ENCODE measurements around the gene FMNL2.

The FMNL2 gene

DNA sequence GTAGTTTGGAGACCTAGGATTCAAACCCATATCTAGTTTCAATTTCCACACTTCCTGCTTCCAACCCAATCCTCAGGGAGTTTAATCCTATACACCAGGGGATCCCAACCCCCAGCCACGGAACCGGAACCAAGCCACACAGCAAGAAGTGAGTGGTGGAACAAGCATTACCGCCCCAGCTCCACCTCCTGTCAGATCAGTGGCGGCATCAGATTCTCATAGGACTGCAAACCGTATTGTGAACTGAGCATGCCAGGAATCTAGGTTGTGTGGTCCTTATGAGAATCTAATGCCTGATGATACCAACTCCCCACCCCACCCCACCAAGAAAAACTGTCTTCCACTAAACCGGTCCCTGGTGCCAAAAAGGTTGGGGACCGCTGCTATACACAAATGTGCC, 329.8 kb downstream of the FMNL2 start:
- no peak for DNase-seq
- TF ChIP-seq, protein P1, sequence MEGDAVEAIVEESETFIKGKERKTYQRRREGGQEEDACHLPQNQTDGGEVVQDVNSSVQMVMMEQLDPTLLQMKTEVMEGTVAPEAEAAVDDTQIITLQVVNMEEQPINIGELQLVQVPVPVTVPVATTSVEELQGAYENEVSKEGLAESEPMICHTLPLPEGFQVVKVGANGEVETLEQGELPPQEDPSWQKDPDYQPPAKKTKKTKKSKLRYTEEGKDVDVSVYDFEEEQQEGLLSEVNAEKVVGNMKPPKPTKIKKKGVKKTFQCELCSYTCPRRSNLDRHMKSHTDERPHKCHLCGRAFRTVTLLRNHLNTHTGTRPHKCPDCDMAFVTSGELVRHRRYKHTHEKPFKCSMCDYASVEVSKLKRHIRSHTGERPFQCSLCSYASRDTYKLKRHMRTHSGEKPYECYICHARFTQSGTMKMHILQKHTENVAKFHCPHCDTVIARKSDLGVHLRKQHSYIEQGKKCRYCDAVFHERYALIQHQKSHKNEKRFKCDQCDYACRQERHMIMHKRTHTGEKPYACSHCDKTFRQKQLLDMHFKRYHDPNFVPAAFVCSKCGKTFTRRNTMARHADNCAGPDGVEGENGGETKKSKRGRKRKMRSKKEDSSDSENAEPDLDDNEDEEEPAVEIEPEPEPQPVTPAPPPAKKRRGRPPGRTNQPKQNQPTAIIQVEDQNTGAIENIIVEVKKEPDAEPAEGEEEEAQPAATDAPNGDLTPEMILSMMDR (IDR thresholded peaks at IDR 0.05; ENCODE audit: low read depth, low read length, missing control alignments) = no peak
- in situ Hi-C loops (cut with HindIII; ENCODE audit: low pct_ligation_motif_present, low sequenced_read_pairs) = no loop called here
- Histone ChIP-seq H3K27ac (no peak overlapping the region), H3K4me3 (ENCODE audit: low read depth, low read length) (no peak overlapping the region), H3K27me3 (replicated peaks) (no peaks in the 10 kb centered on the region), H3K36me3 (replicated peaks) (peaks cover 60% of the 10 kb centered on the region)

DNA sequence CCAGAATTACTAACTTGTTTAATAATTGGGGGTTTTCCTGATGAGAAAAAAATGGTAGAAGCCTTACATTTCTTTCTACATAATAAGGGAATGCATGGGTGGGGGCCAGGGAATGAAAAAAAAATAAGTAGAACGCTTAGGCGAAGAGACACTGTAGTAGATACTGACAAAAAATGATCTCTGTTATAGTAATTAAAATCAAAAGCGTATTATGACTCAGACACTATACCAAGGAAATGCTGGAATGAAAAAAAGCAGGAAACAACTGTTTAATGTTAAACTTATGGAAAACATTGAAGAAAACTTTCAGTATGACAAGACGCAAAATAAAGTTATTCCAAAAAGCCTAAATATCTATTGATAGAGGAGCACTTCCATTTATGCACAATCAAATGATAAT, 339.4 kb downstream of the FMNL2 start:
- Histone ChIP-seq H3K4me3 (ENCODE audit: low read depth, low read length) (no peak overlapping the region), H3K36me3 (replicated peaks) (peaks cover 46% of the 10 kb centered on the region), H3K27ac (no peak overlapping the region), H3K27me3 (replicated peaks) (no peaks in the 10 kb centered on the region)
- no peak for DNase-seq
- in situ Hi-C loops (cut with HindIII; ENCODE audit: low pct_ligation_motif_present, low sequenced_read_pairs) = no loop called here
- TF ChIP-seq, protein P1 (IDR thresholded peaks at IDR 0.05; ENCODE audit: low read depth, low read length, missing control alignments) = no peak

DNA sequence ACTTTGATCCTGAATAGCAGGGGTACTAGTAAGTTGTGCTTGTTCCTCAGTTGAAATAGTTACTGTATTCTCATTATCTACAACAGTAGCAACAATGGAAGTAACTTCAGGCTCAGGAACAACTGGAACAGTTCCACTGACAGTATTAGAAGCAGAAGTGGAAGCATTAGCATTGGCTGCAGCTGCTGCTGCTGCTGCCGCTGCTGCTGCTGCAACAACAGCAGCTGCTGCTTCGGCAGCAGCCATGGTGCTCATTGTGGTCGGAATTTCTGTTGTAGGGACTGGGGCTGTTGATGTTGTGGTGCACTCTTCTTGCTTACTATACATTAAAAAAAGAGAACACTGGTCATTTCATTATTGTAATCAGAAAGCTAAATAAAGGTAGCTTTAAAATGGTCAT, 341.5 kb downstream of the FMNL2 start:
- H3K27ac ChIP-seq = no peak overlapping the region
- in situ Hi-C loops (cut with HindIII; ENCODE audit: low pct_ligation_motif_present, low sequenced_read_pairs) = no loop called here
- no peak for DNase-seq
- TF ChIP-seq, protein P1 (IDR thresholded peaks at IDR 0.05; ENCODE audit: low read depth, low read length, missing control alignments) = no peak
- no peaks in the 10 kb centered on the region for H3K27me3 ChIP-seq (replicated peaks)
- H3K4me3 ChIP-seq (ENCODE audit: low read depth, low read length) = no peak overlapping the region
- peaks cover 49% of the 10 kb centered on the region for H3K36me3 ChIP-seq (replicated peaks)

DNA sequence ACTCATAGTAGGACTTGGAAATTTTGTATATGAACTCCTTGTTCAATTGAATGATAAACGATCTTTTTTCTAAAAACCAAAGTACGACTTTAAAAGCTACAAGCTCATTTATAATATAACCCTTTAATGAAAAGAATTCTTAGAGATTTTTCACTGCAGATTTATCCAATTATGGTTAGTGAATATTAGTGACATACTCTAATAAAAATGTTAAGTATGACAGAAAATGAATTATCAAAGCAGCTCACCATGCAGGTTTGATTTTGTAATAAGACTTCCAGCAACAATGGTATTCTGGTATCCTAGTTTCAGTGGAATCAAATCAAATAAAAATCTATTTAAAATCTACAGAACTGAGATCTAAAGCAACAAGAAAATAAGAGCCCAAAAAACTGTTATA, 343.8 kb downstream of the FMNL2 start:
- no peak overlapping the region for H3K27ac ChIP-seq
- H3K4me3 ChIP-seq (ENCODE audit: low read depth, low read length) = no peak overlapping the region
- peaks cover 42% of the 10 kb centered on the region for H3K36me3 ChIP-seq (replicated peaks)
- DNase-seq = no peak
- no peaks in the 10 kb centered on the region for H3K27me3 ChIP-seq (replicated peaks)
- in situ Hi-C loops (cut with HindIII; ENCODE audit: low pct_ligation_motif_present, low sequenced_read_pairs) = no loop called here
- TF ChIP-seq, protein P1 (IDR thresholded peaks at IDR 0.05; ENCODE audit: low read depth, low read length, missing control alignments) = no peak

DNA sequence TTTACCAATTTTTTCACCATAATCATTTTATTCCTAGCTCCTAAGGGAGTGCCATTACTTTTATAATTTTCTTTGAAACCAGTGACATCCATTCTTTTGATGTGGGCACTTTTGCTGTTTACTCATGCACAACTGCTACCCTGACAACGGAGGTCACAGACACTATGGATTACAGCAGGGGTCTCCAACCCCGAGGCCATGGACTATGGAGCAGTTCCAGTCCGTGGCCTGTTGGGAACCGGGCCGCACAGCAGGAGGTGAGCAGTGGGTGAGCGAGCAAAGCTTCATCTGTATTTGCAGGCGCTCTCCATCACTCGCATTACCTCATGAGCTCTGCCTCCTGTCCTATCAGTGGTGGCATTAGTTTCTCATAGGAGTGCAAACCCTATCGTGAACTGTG, 347.7 kb downstream of the FMNL2 start:
- no peak for DNase-seq
- H3K27ac ChIP-seq = no peak overlapping the region
- peaks cover 19% of the 10 kb centered on the region for H3K36me3 ChIP-seq (replicated peaks)
- no peak overlapping the region for H3K4me3 ChIP-seq (ENCODE audit: low read depth, low read length)
- in situ Hi-C loops (cut with HindIII; ENCODE audit: low pct_ligation_motif_present, low sequenced_read_pairs) = no loop called here
- TF ChIP-seq, protein P1 (IDR thresholded peaks at IDR 0.05; ENCODE audit: low read depth, low read length, missing control alignments) = no peak
- no peaks in the 10 kb centered on the region for H3K27me3 ChIP-seq (replicated peaks)

DNA sequence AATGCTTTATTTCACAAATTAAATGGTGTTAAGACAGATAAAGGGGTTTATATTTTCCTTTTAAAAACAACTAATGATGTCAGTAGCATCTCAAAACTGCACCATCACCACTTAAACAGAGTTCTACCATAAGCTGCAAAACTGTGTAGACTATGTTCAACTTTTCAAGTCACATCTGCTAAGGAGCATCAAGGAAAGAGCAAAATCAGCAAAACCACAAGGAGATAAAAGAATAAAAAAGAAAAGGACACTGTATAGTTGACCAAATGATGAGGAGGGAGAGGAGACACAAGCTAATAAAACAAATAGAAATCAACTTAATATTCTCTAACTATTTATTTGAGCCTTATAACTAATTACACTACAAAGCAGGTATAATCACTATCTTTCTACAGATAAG, 348.4 kb downstream of the FMNL2 start:
- no peaks in the 10 kb centered on the region for H3K27me3 ChIP-seq (replicated peaks)
- no peak overlapping the region for H3K27ac ChIP-seq
- peaks cover 21% of the 10 kb centered on the region for H3K36me3 ChIP-seq (replicated peaks)
- TF ChIP-seq, protein P1 (IDR thresholded peaks at IDR 0.05; ENCODE audit: low read depth, low read length, missing control alignments) = no peak
- in situ Hi-C loops (cut with HindIII; ENCODE audit: low pct_ligation_motif_present, low sequenced_read_pairs) = no loop called here
- H3K4me3 ChIP-seq (ENCODE audit: low read depth, low read length) = no peak overlapping the region
- no peak for DNase-seq

All from brain microvascular endothelial cell (primary cell).